K562 (cell line): ENCODE results near the gene ARHGAP4. TPM values are rescaled to one million over a fixed set of nuclear protein-coding genes. Genes with fewer than 3 reads are reported as not detected.

Experiments
- BRD4 ChIP-seq: fragments of 200-600 bp; sonication (generic); IDR thresholded peaks from 2 replicates; pipeline ENCODE4 v1.6.1; 2017; ENCODE audit warnings: inconsistent platforms
- CTBP1 ChIP-seq: fragments of 450-650 bp; IDR thresholded peaks from 2 replicates; pipeline ENCODE4 v1.6.1; 2016; ENCODE audit warnings: borderline replicate concordance
- E2F6 ChIP-seq, 2 experiments: IDR thresholded peaks; 2 replicates each; pipeline ENCODE4 v1.6.1; 2011; ENCODE audit warnings: borderline replicate concordance in 1 of 2, control low read depth in 1 of 2, low read depth in 1 of 2, low read length in 1 of 2, mild to moderate bottlenecking in 1 of 2, mixed read lengths in 1 of 2, moderate library complexity in 1 of 2; ENCODE audit not compliant: insufficient read depth in 1 of 2, insufficient read length in 1 of 2, poor library complexity in 1 of 2, severe bottlenecking in 1 of 2; ENCODE audit errors: extremely low read depth in 1 of 2
- EP400 ChIP-seq: fragments of 450-650 bp; IDR thresholded peaks from 2 replicates; pipeline ENCODE4 v1.6.1; 2017; ENCODE audit warnings: antibody characterized with exemption, mild to moderate bottlenecking, moderate library complexity
- ETV5 ChIP-seq: sonication (generic); formaldehyde crosslinking; IDR thresholded peaks from 2 replicates; pipeline ENCODE4 v1.4.0; 2020; ENCODE audit warnings: low read depth, mild to moderate bottlenecking, missing genetic modification reagents
- FOSL1 ChIP-seq: fragments of 200-800 bp; sonication (Bioruptor generic); conservative IDR thresholded peaks from 2 replicates; pipeline ENCODE4 v1.6.1; 2016; ENCODE audit warnings: missing genetic modification characterization, missing compliant biosample characterization
- MGA ChIP-seq: fragments of 450-650 bp; IDR thresholded peaks from 2 replicates; pipeline ENCODE4 v1.6.1; 2016; ENCODE audit warnings: mild to moderate bottlenecking, moderate library complexity
- MNT ChIP-seq, 2 experiments: fragments of 450-650 bp; conservative IDR thresholded peaks; 2 replicates each; pipeline ENCODE4 v1.6.1; 2017; ENCODE audit warnings: mild to moderate bottlenecking in 2 of 2, moderate library complexity in 2 of 2
- NR2C1 ChIP-seq, 2 experiments: fragments of 450-650 bp; IDR thresholded peaks; 2 replicates each; pipeline ENCODE4 v1.6.1; 2017; ENCODE audit warnings: mild to moderate bottlenecking in 2 of 2, antibody characterized with exemption in 1 of 2, inconsistent platforms in 1 of 2, missing compliant biosample characterization in 1 of 2, missing genetic modification characterization in 1 of 2
- TFAP4 ChIP-seq: sonication (generic); formaldehyde crosslinking; IDR thresholded peaks from 2 replicates; pipeline ENCODE4 v1.8.0; 2022; ENCODE audit warnings: missing genetic modification reagents, mild to moderate bottlenecking, moderate library complexity, borderline replicate concordance
- polyA plus RNA-seq, 8 experiments: library from polyadenylated mRNA; depleted of rRNA in 4 of 8; stranded (reverse) in 5 of 8; unstranded in 3 of 8; fragments of >200 nt; fragmentation: Nextera tagmentation in 2 of 8; fragmentation: Illumina TruSeq in 1 of 8; extraction: Ambion mirVana in 2 of 8; extraction: Trizol in 1 of 8; gene quantifications; 2 replicates each; pipeline versions ENCODE4 v1.2.1 to v1.2.3, GENCODE V29; 2011 to 2014; ENCODE audit warnings: inconsistent platforms in 1 of 8, missing spikeins in 1 of 8
- total RNA-seq, 7 experiments: library from RNA; depleted of rRNA in 6 of 7; stranded (reverse); fragments of >200 nt in 6 of 7; fragmentation: Illumina TruSeq in 2 of 7; extraction: Trizol in 2 of 7; gene quantifications; 2 replicates each; pipeline versions ENCODE4 v1.2.1 to v1.2.3, GENCODE V29; 2011 to 2021; ENCODE audit warnings: low replicate concordance in 1 of 7

Gene ARHGAP4
- total and polyA plus RNA-seq, 9 of the 15 experiments (the other 6 are each of a cell fraction or from before 2014, with no cell fraction given): 0.30 to 81.8 (median 13.5) TPM

- TF ChIP-seq MGA: 0 out of 2 replicates have a peak, but pooled peaks have one; percentile 23
- TF ChIP-seq BRD4: no peak
- peak; percentile 16; the same call in 1 of the 2 replicates for TF ChIP-seq CTBP1
- peak; percentile 44 for TF ChIP-seq NR2C1 (IDR thresholded peaks at IDR 0.05)
- TF ChIP-seq NR2C1 (tag; IDR thresholded peaks at IDR 0.05): 0 out of 2 replicates have a peak, but pooled peaks have one; percentile 17
- 0 out of 2 replicates have a peak, but pooled peaks have one; percentile 11 for TF ChIP-seq ETV5 (CRISPR knock-in tag)
- TF ChIP-seq EP400: peak; percentile 70
- no peak for TF ChIP-seq FOSL1 (tag)
- peak; percentile 55 to 77; a peak in 3 of 4 replicates for TF ChIP-seq MNT (conservative IDR thresholded peaks at IDR 0.05)
- 0 out of 2 replicates have a peak, but pooled peaks have one; percentile 26 for TF ChIP-seq TFAP4 (CRISPR knock-in tag)
- peak; percentile 25 to 52 for TF ChIP-seq E2F6 (IDR thresholded peaks at IDR 0.05; ENCODE audit: borderline replicate concordance in 1 of 2, extremely low read depth in 1 of 2, insufficient read depth in 1 of 2, insufficient read length in 1 of 2, low read depth in 1 of 2, low read length in 1 of 2, poor library complexity in 1 of 2, severe bottlenecking in 1 of 2)
Measured at GRCh38 chrX:153935326-153935851, 9.3 kb upstream of the ARHGAP4 start (continued).
